Panc1 (cell line): ENCODE results near the gene ZDHHC8. TPM values are rescaled to one million over a fixed set of nuclear protein-coding genes. Genes with fewer than 3 reads are reported as not detected.

Experiments
- ATAC-seq: fragments of 200-7000 bp; cut with Tn5 transposase; 2 replicates; pipeline ENCODE4 v1.9.1; 2020; ENCODE audit warnings: mild to moderate bottlenecking, moderate library complexity
- Bru-seq: library from RNA; stranded (reverse); fragments of 400-500 nt; gene quantifications from one replicate; lab custom pipeline; 2021; lab: Mats Ljungman, UMichigan
- BruChase-seq, 2 experiments: library from RNA; stranded (reverse); fragments of 400-500 nt; gene quantifications; one replicate each; lab custom pipeline; 2021; lab: Mats Ljungman, UMichigan
- BruUV-seq: library from RNA; stranded (reverse); fragments of 400-500 nt; replicated peaks from 2 replicates; lab custom pipeline; 2021; lab: Mats Ljungman, UMichigan
- CTCF ChIA-PET: fragments of 300-600 bp; sonication (Branson Sonifier 250); formaldehyde crosslinking; loops from one replicate; lab custom pipeline; 2022; ENCODE audit warnings: antibody characterized with exemption; lab: Charles Lee
- POLR2A ChIA-PET: fragments of 300-600 bp; sonication (Branson Sonifier 250); formaldehyde crosslinking; loops from one replicate; lab custom pipeline; 2022; ENCODE audit warnings: antibody characterized with exemption; lab: Charles Lee
- DNase-seq: peaks from one replicate; pipeline ENCODE4 v3.0.0-alpha.2; 2010; ENCODE audit warnings: low read depth, low spot score
- H3K27ac ChIP-seq: 2 replicates; pipeline ENCODE4 v1.5.1; 2011; ENCODE audit warnings: mild to moderate bottlenecking, low read length, inconsistent platforms
- H3K27me3 ChIP-seq: fragments of 200-500 bp; sonication (Bioruptor generic); 2 replicates; pipeline ENCODE4 v1.6.0; 2014; ENCODE audit warnings: low read length, inconsistent platforms; ENCODE audit not compliant: control insufficient read depth, insufficient read depth
- H3K36me3 ChIP-seq: fragments of 200-500 bp; sonication (Bioruptor generic); 2 replicates; pipeline ENCODE4 v1.5.1; 2014; ENCODE audit warnings: inconsistent platforms, mild to moderate bottlenecking, low read length, moderate library complexity; ENCODE audit not compliant: control insufficient read depth, insufficient read depth
- H3K4me1 ChIP-seq: 2 replicates; pipeline ENCODE4 v1.5.1; 2011; ENCODE audit warnings: inconsistent platforms, mild to moderate bottlenecking, low read length, moderate library complexity; ENCODE audit not compliant: control insufficient read depth, insufficient read depth
- H3K4me3 ChIP-seq, 2 experiments: 2 replicates each; pipeline ENCODE4 v1.5.1; 2011 to 2012; ENCODE audit warnings: low read depth in 2 of 2, low read length in 2 of 2, mild to moderate bottlenecking in 2 of 2, inconsistent platforms in 1 of 2, moderate library complexity in 1 of 2
- H3K9me3 ChIP-seq: fragments of 200-500 bp; sonication (Bioruptor generic); 2 replicates; pipeline ENCODE4 v1.5.1; 2014; ENCODE audit warnings: low read depth, mild to moderate bottlenecking, inconsistent platforms, low read length, moderate library complexity; ENCODE audit not compliant: control insufficient read depth, insufficient read depth
- CTCF ChIP-seq: fragments of 450-650 bp; IDR thresholded peaks from 2 replicates; pipeline ENCODE4 v1.5.1; 2017; ENCODE audit warnings: mild to moderate bottlenecking
- POLR2AphosphoS5 ChIP-seq: IDR thresholded peaks from 2 replicates; pipeline ENCODE4 v1.6.1; 2012; ENCODE audit warnings: mild to moderate bottlenecking, low read depth, low read length, moderate library complexity
- REST ChIP-seq, 2 experiments: IDR thresholded peaks; 2 replicates each; pipeline ENCODE4 v1.6.1; 2011 to 2012; ENCODE audit warnings: low read depth in 2 of 2, control low read depth in 1 of 2, low read length in 1 of 2, mild to moderate bottlenecking in 1 of 2, moderate library complexity in 1 of 2; ENCODE audit not compliant: insufficient read depth in 1 of 2
- SIN3A ChIP-seq: IDR thresholded peaks from 2 replicates; pipeline ENCODE4 v1.6.1; 2012; ENCODE audit warnings: low read depth, mild to moderate bottlenecking, low read length, moderate library complexity, borderline replicate concordance; ENCODE audit not compliant: insufficient read depth
- TCF7L2 ChIP-seq: IDR thresholded peaks from 2 replicates; pipeline ENCODE4 v1.6.1; 2011; ENCODE audit warnings: mild to moderate bottlenecking, low read depth, low read length, inconsistent platforms
- in situ Hi-C: cut with HindIII; loops from 2 replicates; pipeline ENCODE4 v1.10.0; 2016; ENCODE audit warnings: low sequenced_read_pairs, low pct_unique_long_range_greater_than_20kb
- intact Hi-C: fragments of 100-400 bp; cut with micrococcal nuclease; formaldehyde crosslinking; loops from one replicate; pipeline ENCODE4 v1.10.0; 2022; ENCODE audit not compliant: unreplicated experiment
- long read RNA-seq: library from polyadenylated mRNA; unstranded; transcript quantifications from one replicate; pipeline ENCODE4 v2.0.0, GENCODE V29; 2021; ENCODE audit not compliant: unreplicated experiment
- polyA plus RNA-seq: library from polyadenylated mRNA; unstranded; fragments of >200 nt; gene quantifications from one replicate; pipeline ENCODE4 v1.2.1, GENCODE V29; 2012; ENCODE audit warnings: missing spikeins; ENCODE audit not compliant: insufficient read length
- total RNA-seq: library from RNA; stranded (reverse); gene quantifications from one replicate; pipeline ENCODE4 v1.2.1, GENCODE V29; 2021; ENCODE audit not compliant: unreplicated experiment

Gene ZDHHC8
- total RNA-seq (79.0 TPM), Bru-seq, nascent RNA (percentile 47 among the genes with signal in this experiment), BruChase-seq, experiment 1, labeled RNA remaining after a 2-hour chase (percentile 63 among the genes with signal in this experiment), BruChase-seq, experiment 2, labeled RNA remaining after a 6-hour chase (percentile 72 among the genes with signal in this experiment)
- 77.8 TPM for polyA plus RNA-seq
- long read RNA-seq, partial matches to known transcripts, result 39 of 105 reads
- long read RNA-seq, other reads (novel, unspliced or antisense), result 66 of 105 reads

GRCh38 chr22:20131597-20131858, at the start of gene ZDHHC8:
Gene ZDHHC8 (plus strand): TSS chr22:20131804. CDS start chr22:20131948, 144 bp downstream.
- in situ Hi-C loops, result no loop called here

More at GRCh38 chr22:20131597-20131858, at the start of gene ZDHHC8:
- no peaks in the 10 kb centered on the region for H3K27me3 ChIP-seq
- no TSS peak for BruUV-seq
- intact Hi-C loops, result no loop called here
- peak; percentile 79 for ATAC-seq
- H3K27ac ChIP-seq, result peak within 1 kb of the TSS; percentile 63; the same call in 1 of the 2 replicates
- H3K4me1 ChIP-seq, result no peaks in the 10 kb centered on the region; the same call in 1 of the 2 replicates
- H3K4me3 ChIP-seq, result peak within 1 kb of the TSS; percentile 62 to 63
- no peak for DNase-seq
- CTCF ChIA-PET, result no interaction called here
- TF ChIP-seq TCF7L2 (no peak), POLR2AphosphoS5 (no peak), SIN3A (no peak), CTCF (no peak), REST (IDR thresholded peaks at IDR 0.05; ENCODE audit: insufficient read depth in 1 of 2, low read depth in 2 of 2, low read length in 1 of 2) (no peak)
- H3K36me3 ChIP-seq, result peaks cover 2% of the 10 kb centered on the region; the same call in 1 of the 2 replicates
- H3K9me3 ChIP-seq, result no peaks in the 10 kb centered on the region
- POLR2A ChIA-PET, result no interaction called here
